ENCODE data around the gene KLHL6. TPM values are rescaled to one million over a fixed set of nuclear protein-coding genes. Genes with fewer than 3 reads are reported as not detected.
"Not testable (repeated sequence)": the region's sequence is repeated elsewhere in the genome, so short reads cannot be mapped to it uniquely, and the experiment has no call there.

Gene KLHL6
- total and polyA plus RNA-seq, 4 donors = 1.5 to 3.0 (median 1.8) TPM

DNA sequence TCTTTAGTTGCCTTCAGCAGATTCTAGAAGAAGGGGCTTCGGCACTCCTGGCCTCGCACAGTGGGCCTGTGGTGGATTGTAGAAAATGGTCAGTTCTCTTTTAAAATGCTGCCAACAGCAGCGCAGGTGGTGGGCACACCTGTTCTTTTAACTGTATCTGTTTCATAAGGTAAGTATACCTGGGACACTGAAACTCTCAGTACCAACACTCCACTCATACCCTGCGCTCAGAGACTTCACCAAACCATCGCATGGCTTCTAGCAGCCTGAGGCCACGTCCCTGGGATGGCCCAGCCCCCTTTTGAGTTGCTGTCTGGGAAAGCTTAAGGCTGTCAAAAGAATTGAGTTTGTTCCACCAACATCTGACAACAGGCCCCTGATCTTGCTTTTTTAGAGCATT lies 70.4 kb downstream of the KLHL6 start:
- DNase-seq (ENCODE audit: low read depth in 4 of 6, low spot score in 6 of 6) = no peak
- no peaks in the 10 kb centered on the region for H3K36me3 ChIP-seq (ENCODE audit: control insufficient read depth, insufficient read depth, low read length)
- H3K9me3 ChIP-seq (ENCODE audit: control insufficient read depth, insufficient read depth, low read length) = no peaks in the 10 kb centered on the region
- 71% methylated on average over 1 of the region's 6 CpGs for WGBS (ENCODE audit: insufficient coverage)
- peaks cover 2% of the 10 kb centered on the region for H3K4me1 ChIP-seq (ENCODE audit: control insufficient read depth, insufficient read depth, low read length)
- H3K27me3 ChIP-seq (ENCODE audit: control insufficient read depth, insufficient read depth, low read length) = no peaks in the 10 kb centered on the region
- no peak overlapping the region for H3K27ac ChIP-seq (ENCODE audit: low read depth, low read length)
- no peak overlapping the region for H3K4me3 ChIP-seq (ENCODE audit: low read depth, low read length)

DNA sequence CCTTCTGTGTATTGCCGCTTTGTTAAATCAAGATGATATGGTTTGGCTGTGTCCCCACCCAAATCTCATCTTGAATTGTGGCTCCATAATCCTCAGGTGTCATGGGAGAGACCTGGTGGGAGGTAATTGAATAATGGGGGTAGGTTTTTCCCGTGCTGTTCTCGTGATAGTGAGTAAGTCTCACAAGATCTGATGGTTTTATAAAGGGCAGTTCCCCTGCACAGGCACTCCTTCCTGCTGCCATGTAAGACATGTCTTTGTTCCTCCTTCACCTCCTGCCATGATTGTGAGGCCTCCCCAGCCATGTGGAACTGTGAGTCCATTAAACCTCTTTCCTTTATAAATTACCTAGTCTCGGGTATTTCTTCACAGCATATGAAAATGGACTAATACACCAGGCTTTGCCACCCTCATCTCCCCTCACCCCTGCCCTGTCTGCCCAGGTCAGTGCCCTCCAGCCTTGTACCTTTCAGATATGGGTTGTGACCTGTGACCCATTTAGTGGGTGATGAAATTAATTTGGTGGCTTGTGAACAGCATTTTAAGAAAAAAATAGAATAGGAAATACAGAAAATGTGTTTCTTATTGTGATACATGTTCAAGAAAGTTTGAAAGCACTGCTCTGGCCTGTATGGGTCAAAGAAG lies 71.0 kb downstream of the KLHL6 start:
- Histone ChIP-seq H3K27ac (ENCODE audit: low read depth, low read length) (no peak overlapping the region), H3K4me1 (ENCODE audit: control insufficient read depth, insufficient read depth, low read length) (peaks cover 8% of the 10 kb centered on the region), H3K4me3 (ENCODE audit: low read depth, low read length) (no peak overlapping the region), H3K36me3 (ENCODE audit: control insufficient read depth, insufficient read depth, low read length) (no peaks in the 10 kb centered on the region), H3K9me3 (ENCODE audit: control insufficient read depth, insufficient read depth, low read length) (no peaks in the 10 kb centered on the region), H3K27me3 (ENCODE audit: control insufficient read depth, insufficient read depth, low read length) (no peaks in the 10 kb centered on the region)
- WGBS (ENCODE audit: insufficient coverage) = 80% methylated on average over 1 of the region's 4 CpGs
- DNase-seq (ENCODE audit: low read depth in 4 of 6, low spot score in 6 of 6) = no peak

- H3K4me1 ChIP-seq (ENCODE audit: control insufficient read depth, insufficient read depth, low read length) = peaks cover 22% of the 10 kb centered on the region
- H3K4me3 ChIP-seq (ENCODE audit: low read depth, low read length) = no peak overlapping the region
- no peak overlapping the region for H3K27ac ChIP-seq (ENCODE audit: low read depth, low read length)
- no peaks in the 10 kb centered on the region for H3K36me3 ChIP-seq (ENCODE audit: control insufficient read depth, insufficient read depth, low read length)
- H3K27me3 ChIP-seq (ENCODE audit: control insufficient read depth, insufficient read depth, low read length) = no peaks in the 10 kb centered on the region
- no peak for DNase-seq (ENCODE audit: low read depth in 4 of 6, low spot score in 6 of 6)
- no peaks in the 10 kb centered on the region for H3K9me3 ChIP-seq (ENCODE audit: control insufficient read depth, insufficient read depth, low read length)
- 80% methylated on average over 1 of the region's 8 CpGs for WGBS (ENCODE audit: insufficient coverage)
Measured at GRCh38 chr3:183481582-183481981, 73.9 kb downstream of the KLHL6 start.

- Histone ChIP-seq H3K27ac (ENCODE audit: low read depth, low read length) (no peak overlapping the region), H3K36me3 (ENCODE audit: control insufficient read depth, insufficient read depth, low read length) (no peaks in the 10 kb centered on the region), H3K4me1 (ENCODE audit: control insufficient read depth, insufficient read depth, low read length) (peaks cover 22% of the 10 kb centered on the region), H3K4me3 (ENCODE audit: low read depth, low read length) (no peak overlapping the region), H3K9me3 (ENCODE audit: control insufficient read depth, insufficient read depth, low read length) (no peaks in the 10 kb centered on the region), H3K27me3 (ENCODE audit: control insufficient read depth, insufficient read depth, low read length) (no peaks in the 10 kb centered on the region)
- no peak for DNase-seq (ENCODE audit: low read depth in 4 of 6, low spot score in 6 of 6)
- 81% methylated on average over 8 of the region's 10 CpGs for WGBS (ENCODE audit: insufficient coverage)
Measured at GRCh38 chr3:183478501-183478900, 77.0 kb downstream of the KLHL6 start.

DNA sequence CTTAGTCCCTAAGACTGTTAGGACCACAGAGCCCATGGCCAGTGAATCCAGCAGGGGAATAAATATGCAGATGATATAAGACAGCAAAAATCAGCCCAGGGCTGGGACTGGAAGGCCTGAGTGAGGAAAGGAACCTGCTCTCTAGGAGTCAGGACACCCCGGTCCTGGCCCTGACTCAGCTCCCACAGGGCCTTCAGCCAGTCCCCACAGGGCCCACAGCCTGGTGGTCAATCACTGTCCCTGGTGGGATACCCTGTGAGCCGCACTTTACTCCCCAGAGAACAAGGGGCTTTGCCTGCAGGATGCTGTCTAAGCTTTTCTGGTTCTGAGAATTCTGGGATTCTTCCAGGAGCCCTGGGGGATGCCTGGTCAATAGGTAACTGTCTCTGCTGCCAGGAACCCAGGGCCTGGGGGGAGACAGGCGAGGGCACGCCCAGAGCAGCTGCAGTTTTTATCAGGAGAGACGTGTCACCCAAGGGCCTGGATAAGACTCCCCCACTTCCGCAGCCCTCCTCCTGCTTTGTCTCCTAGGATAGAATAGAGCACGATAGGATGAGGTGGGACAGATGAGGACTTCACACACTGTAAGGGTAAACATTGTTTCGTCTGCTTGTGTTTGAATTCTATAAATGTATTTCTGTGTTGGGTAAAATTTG lies 77.6 kb downstream of the KLHL6 start:
- 68% methylated on average over 5 of the region's 8 CpGs for WGBS (ENCODE audit: insufficient coverage)
- Histone ChIP-seq H3K36me3 (ENCODE audit: control insufficient read depth, insufficient read depth, low read length) (no peaks in the 10 kb centered on the region), H3K4me3 (ENCODE audit: low read depth, low read length) (no peak overlapping the region), H3K27ac (ENCODE audit: low read depth, low read length) (no peak overlapping the region), H3K27me3 (ENCODE audit: control insufficient read depth, insufficient read depth, low read length) (no peaks in the 10 kb centered on the region), H3K4me1 (ENCODE audit: control insufficient read depth, insufficient read depth, low read length) (peaks cover 22% of the 10 kb centered on the region), H3K9me3 (ENCODE audit: control insufficient read depth, insufficient read depth, low read length) (no peaks in the 10 kb centered on the region)
- no peak for DNase-seq (ENCODE audit: low read depth in 4 of 6, low spot score in 6 of 6)

- not testable (repeated sequence) for DNase-seq (ENCODE audit: low read depth in 4 of 6, low spot score in 6 of 6); H3K36me3 ChIP-seq (ENCODE audit: control insufficient read depth, insufficient read depth, low read length); H3K9me3 ChIP-seq (ENCODE audit: control insufficient read depth, insufficient read depth, low read length); H3K27ac ChIP-seq (ENCODE audit: low read depth, low read length); H3K27me3 ChIP-seq (ENCODE audit: control insufficient read depth, insufficient read depth, low read length); H3K4me3 ChIP-seq (ENCODE audit: low read depth, low read length)
- no CpG with 5 or more reads among the region's 1 CpG for WGBS (ENCODE audit: insufficient coverage)
- peaks cover 22% of the 10 kb centered on the region for H3K4me1 ChIP-seq (ENCODE audit: control insufficient read depth, insufficient read depth, low read length)
Measured at GRCh38 chr3:183475764-183476162, 79.7 kb downstream of the KLHL6 start.

DNA sequence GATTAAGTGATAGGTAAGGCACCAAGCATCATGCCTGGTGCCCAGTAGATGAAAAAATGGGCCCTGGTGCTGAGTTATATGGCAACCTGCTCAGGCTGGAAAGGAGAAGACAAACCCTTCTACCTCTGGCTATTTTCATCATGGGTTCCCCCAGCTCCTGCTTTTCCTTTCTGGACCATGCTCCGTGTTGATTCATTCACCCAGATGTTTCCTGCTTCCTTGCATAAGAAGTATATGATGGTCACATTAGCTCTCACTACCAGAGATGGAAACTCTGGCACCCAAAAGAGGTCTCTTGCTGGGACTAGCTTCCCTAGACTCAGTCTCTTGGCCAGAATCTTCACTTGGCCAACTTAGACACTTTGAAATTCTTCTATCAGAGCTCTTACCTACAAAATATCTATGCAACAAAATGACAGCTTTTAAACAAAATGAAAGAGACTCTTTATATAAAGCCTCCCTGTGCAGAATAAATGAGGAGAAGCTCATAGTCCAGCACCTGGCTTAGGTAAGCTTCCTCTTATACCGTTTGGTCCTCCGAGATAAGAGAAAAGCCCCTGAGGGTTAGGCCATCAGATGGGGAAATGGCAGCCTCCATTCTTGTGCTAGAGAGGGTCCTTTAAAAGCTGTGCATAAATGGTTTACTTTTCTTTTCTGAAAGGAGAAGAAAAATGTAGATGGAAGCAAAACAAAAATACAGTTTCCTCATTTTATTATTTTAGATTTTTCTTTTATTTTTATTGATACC lies 80.3 kb downstream of the KLHL6 start:
- H3K27ac ChIP-seq (ENCODE audit: low read depth, low read length) = no peak overlapping the region
- H3K4me3 ChIP-seq (ENCODE audit: low read depth, low read length) = no peak overlapping the region
- DNase-seq (ENCODE audit: low read depth in 4 of 6, low spot score in 6 of 6) = no peak
- H3K9me3 ChIP-seq (ENCODE audit: control insufficient read depth, insufficient read depth, low read length) = no peaks in the 10 kb centered on the region
- peaks cover 20% of the 10 kb centered on the region for H3K4me1 ChIP-seq (ENCODE audit: control insufficient read depth, insufficient read depth, low read length)
- H3K36me3 ChIP-seq (ENCODE audit: control insufficient read depth, insufficient read depth, low read length) = no peaks in the 10 kb centered on the region
- WGBS (ENCODE audit: insufficient coverage) = no CpG with 5 or more reads among the region's 3 CpGs
- H3K27me3 ChIP-seq (ENCODE audit: control insufficient read depth, insufficient read depth, low read length) = no peaks in the 10 kb centered on the region

DNA sequence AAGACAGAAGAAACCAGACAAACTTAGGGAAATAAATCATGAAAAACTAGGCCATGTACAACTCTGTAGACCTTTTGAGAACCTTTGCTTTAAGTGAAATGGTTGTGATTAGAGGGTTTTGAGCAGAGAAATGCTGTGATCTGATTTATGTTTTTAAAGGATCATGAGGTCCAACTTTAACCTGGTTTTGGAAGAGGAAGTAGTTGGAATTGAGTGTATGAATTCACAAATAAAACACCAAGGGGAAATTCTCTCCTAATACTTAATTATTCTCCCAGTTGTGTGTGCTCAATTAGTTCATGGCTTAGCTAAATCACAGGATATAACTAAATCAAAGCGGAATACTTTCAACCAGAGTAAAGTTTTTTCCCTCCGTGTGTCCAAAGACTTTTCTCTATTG lies 81.5 kb downstream of the KLHL6 start:
- Histone ChIP-seq H3K36me3 (ENCODE audit: control insufficient read depth, insufficient read depth, low read length) (no peaks in the 10 kb centered on the region), H3K27ac (ENCODE audit: low read depth, low read length) (no peak overlapping the region), H3K9me3 (ENCODE audit: control insufficient read depth, insufficient read depth, low read length) (no peaks in the 10 kb centered on the region), H3K4me3 (ENCODE audit: low read depth, low read length) (no peak overlapping the region), H3K27me3 (ENCODE audit: control insufficient read depth, insufficient read depth, low read length) (no peaks in the 10 kb centered on the region), H3K4me1 (ENCODE audit: control insufficient read depth, insufficient read depth, low read length) (peaks cover 12% of the 10 kb centered on the region)
- DNase-seq (ENCODE audit: low read depth in 4 of 6, low spot score in 6 of 6) = no peak
- WGBS (ENCODE audit: insufficient coverage) = 100% methylated on average over 2 of the region's 2 CpGs

GRCh38 chr3:183472155-183472554 lies 83.4 kb downstream of the KLHL6 start:
- no peaks in the 10 kb centered on the region for H3K36me3 ChIP-seq (ENCODE audit: control insufficient read depth, insufficient read depth, low read length)
- WGBS (ENCODE audit: insufficient coverage) = 50% methylated on average over 2 of the region's 6 CpGs

More at GRCh38 chr3:183472155-183472554, 83.4 kb downstream of the KLHL6 start:
- no peaks in the 10 kb centered on the region for H3K27me3 ChIP-seq (ENCODE audit: control insufficient read depth, insufficient read depth, low read length)
- no peak overlapping the region for H3K4me3 ChIP-seq (ENCODE audit: low read depth, low read length)
- no peaks in the 10 kb centered on the region for H3K9me3 ChIP-seq (ENCODE audit: control insufficient read depth, insufficient read depth, low read length)
- DNase-seq (ENCODE audit: low read depth in 4 of 6, low spot score in 6 of 6) = no peak
- H3K4me1 ChIP-seq (ENCODE audit: control insufficient read depth, insufficient read depth, low read length) = peaks cover 3% of the 10 kb centered on the region
- no peak overlapping the region for H3K27ac ChIP-seq (ENCODE audit: low read depth, low read length)
